WTC11 (cell line): ENCODE data around the gene ZNF521. TPM values are rescaled to one million over a fixed set of nuclear protein-coding genes. Genes with fewer than 3 reads are reported as not detected.

Experiments
- ATAC-seq: fragments of 200-7000 bp; cut with Tn5 transposase; 2 replicates; pipeline ENCODE4 v1.10.0; 2021; ENCODE audit warnings: mild to moderate bottlenecking, moderate library complexity
- CTCF ChIA-PET: fragments of 300-600 bp; sonication (Branson Sonifier 250); formaldehyde crosslinking; loops from one replicate; lab custom pipeline; 2021; ENCODE audit warnings: antibody characterized with exemption; lab: Charles Lee
- POLR2A ChIA-PET: fragments of 350-600 bp; sonication (Branson Sonifier 250); formaldehyde crosslinking; loops from one replicate; lab custom pipeline; 2021; ENCODE audit warnings: antibody characterized with exemption; lab: Charles Lee
- DNase-seq: peaks from one replicate; pipeline ENCODE4 v3.0.0; 2021; ENCODE audit warnings: low spot score
- H3K27ac Mint-ChIP-seq: 2 replicates; pipeline ENCODE4 v1.8.0; 2021; ENCODE audit warnings: mixed read lengths
- H3K27me3 Mint-ChIP-seq: 2 replicates; pipeline ENCODE4 v1.8.0; 2021; ENCODE audit warnings: low read depth, mild to moderate bottlenecking, moderate library complexity, mixed read lengths
- H3K36me3 Mint-ChIP-seq: 2 replicates; pipeline ENCODE4 v1.8.0; 2021; ENCODE audit warnings: mixed read lengths
- H3K4me1 Mint-ChIP-seq: 2 replicates; pipeline ENCODE4 v1.8.0; 2022; ENCODE audit warnings: mixed read lengths
- H3K4me3 Mint-ChIP-seq: 2 replicates; pipeline ENCODE4 v1.8.0; 2021; ENCODE audit warnings: mild to moderate bottlenecking, moderate library complexity, mixed read lengths
- H3K9me3 Mint-ChIP-seq: 2 replicates; pipeline ENCODE4 v1.8.0; 2021; ENCODE audit warnings: mixed read lengths
- ATF1 ChIP-seq: sonication (generic); formaldehyde crosslinking; IDR thresholded peaks from 2 replicates; pipeline ENCODE4 v1.8.1; 2023; ENCODE audit warnings: mild to moderate bottlenecking, moderate library complexity, missing genetic modification reagents
- CREM ChIP-seq: sonication (generic); formaldehyde crosslinking; IDR thresholded peaks from 2 replicates; pipeline ENCODE4 v1.8.1; 2022; ENCODE audit warnings: mild to moderate bottlenecking, missing genetic modification reagents, moderate library complexity
- ESRRA ChIP-seq: sonication (generic); formaldehyde crosslinking; IDR thresholded peaks from 2 replicates; pipeline ENCODE4 v1.8.1; 2022; ENCODE audit warnings: mild to moderate bottlenecking, missing genetic modification reagents, borderline replicate concordance
- GTF2I ChIP-seq: fragments of 250-450 bp; sonication (Bioruptor Pico); conservative IDR thresholded peaks from 2 replicates; pipeline ENCODE4 v1.4.0; 2021; ENCODE audit warnings: mild to moderate bottlenecking
- NFATC4 ChIP-seq: fragments of 250-450 bp; sonication (Bioruptor Pico); IDR thresholded peaks from 2 replicates; pipeline ENCODE4 v1.9.0; 2021; ENCODE audit warnings: mild to moderate bottlenecking
- NFE2L1 ChIP-seq: sonication (generic); formaldehyde crosslinking; IDR thresholded peaks from 2 replicates; pipeline ENCODE4 v1.8.1; 2023; ENCODE audit warnings: missing genetic modification reagents
- SMAD3 ChIP-seq: sonication (generic); formaldehyde crosslinking; IDR thresholded peaks from 2 replicates; pipeline ENCODE4 v1.8.0; 2022; ENCODE audit warnings: missing genetic modification reagents, mild to moderate bottlenecking, borderline replicate concordance
- TCF7 ChIP-seq: sonication (generic); formaldehyde crosslinking; IDR thresholded peaks from 2 replicates; pipeline ENCODE4 v1.8.0; 2022; ENCODE audit warnings: mild to moderate bottlenecking, low read depth, missing genetic modification reagents, moderate library complexity
- ZBTB21 ChIP-seq: sonication (generic); formaldehyde crosslinking; IDR thresholded peaks from 2 replicates; pipeline ENCODE4 v1.8.1; 2023; ENCODE audit warnings: mild to moderate bottlenecking, missing genetic modification reagents, borderline replicate concordance
- ZNF416 ChIP-seq: fragments of 250-450 bp; sonication (Bioruptor Pico); IDR thresholded peaks from 2 replicates; pipeline ENCODE4 v1.9.0; 2021; ENCODE audit warnings: mild to moderate bottlenecking, inconsistent platforms
- total RNA-seq: library from RNA; stranded (reverse); gene quantifications from 3 replicates; pipeline ENCODE4 v1.2.3, GENCODE V29; 2021
- TF ChIP-seq, protein P1 (sequence below): sonication (generic); formaldehyde crosslinking; IDR thresholded peaks from 2 replicates; pipeline ENCODE4 v1.8.1; 2023; ENCODE audit warnings: mild to moderate bottlenecking, missing genetic modification reagents, moderate library complexity
- TF ChIP-seq, protein P2 (sequence below): sonication (generic); formaldehyde crosslinking; IDR thresholded peaks from 2 replicates; pipeline ENCODE4 v1.8.1; 2022; ENCODE audit warnings: mild to moderate bottlenecking, moderate library complexity, missing genetic modification reagents
- TF ChIP-seq, protein P3 (sequence below): sonication (generic); formaldehyde crosslinking; IDR thresholded peaks from 2 replicates; pipeline ENCODE4 v1.8.1; 2023; ENCODE audit warnings: mild to moderate bottlenecking, missing genetic modification reagents
- TF ChIP-seq, protein P4 (sequence below): sonication (generic); formaldehyde crosslinking; IDR thresholded peaks from 2 replicates; pipeline ENCODE4 v1.8.1; 2022; ENCODE audit warnings: mild to moderate bottlenecking, missing genetic modification reagents, moderate library complexity, borderline replicate concordance
- TF ChIP-seq, protein P5 (sequence below): sonication (generic); formaldehyde crosslinking; IDR thresholded peaks from 2 replicates; pipeline ENCODE4 v1.8.1; 2023; ENCODE audit warnings: mild to moderate bottlenecking, missing genetic modification reagents, moderate library complexity
- TF ChIP-seq, protein P6 (sequence below): sonication (generic); formaldehyde crosslinking; IDR thresholded peaks from 2 replicates; pipeline ENCODE4 v1.8.1; 2023; ENCODE audit warnings: mild to moderate bottlenecking, moderate library complexity, missing genetic modification reagents
- TF ChIP-seq, protein P7 (sequence below): sonication (generic); formaldehyde crosslinking; IDR thresholded peaks from 2 replicates; pipeline ENCODE4 v1.8.1; 2023; ENCODE audit warnings: mild to moderate bottlenecking, missing genetic modification reagents

The ZNF521 gene
- total RNA-seq, 1 experiment from 2014 or later, result 15.3 TPM

DNA sequence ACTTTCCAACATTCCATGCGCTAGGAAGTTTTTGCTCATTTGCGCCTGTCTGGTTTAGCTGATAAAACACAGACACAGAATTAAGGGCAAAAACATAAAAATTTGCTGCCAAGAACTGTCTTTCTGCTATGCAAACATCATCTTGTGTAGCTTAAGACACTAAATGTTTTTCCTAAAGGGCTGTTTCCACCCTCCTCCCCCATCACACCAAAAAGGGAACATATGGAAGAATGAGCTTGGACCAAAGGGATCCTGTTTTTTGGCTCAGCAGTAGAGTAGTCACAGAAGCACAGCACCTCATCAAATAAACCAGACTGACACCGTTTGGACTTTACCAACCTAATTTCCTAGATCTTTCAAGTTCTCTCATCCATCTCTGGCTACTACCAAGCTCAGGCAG, 210.1 kb downstream of the ZNF521 start (continued):
- TF ChIP-seq, protein P1, sequence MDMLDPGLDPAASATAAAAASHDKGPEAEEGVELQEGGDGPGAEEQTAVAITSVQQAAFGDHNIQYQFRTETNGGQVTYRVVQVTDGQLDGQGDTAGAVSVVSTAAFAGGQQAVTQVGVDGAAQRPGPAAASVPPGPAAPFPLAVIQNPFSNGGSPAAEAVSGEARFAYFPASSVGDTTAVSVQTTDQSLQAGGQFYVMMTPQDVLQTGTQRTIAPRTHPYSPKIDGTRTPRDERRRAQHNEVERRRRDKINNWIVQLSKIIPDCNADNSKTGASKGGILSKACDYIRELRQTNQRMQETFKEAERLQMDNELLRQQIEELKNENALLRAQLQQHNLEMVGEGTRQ, result no peak

DNA sequence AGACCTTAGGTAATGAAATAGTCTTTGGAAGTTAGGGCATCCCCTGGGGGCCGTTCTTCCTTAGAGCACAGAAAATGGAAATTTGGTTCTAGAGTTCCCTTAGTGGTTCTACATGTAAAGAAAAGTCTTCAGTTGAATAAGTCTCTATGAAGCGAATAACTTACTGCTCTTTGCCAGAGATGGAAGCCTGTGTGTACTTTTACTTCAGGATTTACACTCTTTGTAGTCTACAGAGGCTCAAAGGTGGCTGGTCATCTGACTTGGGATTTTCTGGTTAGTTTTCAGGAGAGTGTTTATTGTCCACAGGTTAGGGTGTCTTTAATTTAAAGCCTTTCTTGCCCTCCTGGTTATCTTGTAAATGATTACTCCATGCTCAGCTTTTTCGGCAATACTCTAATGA, 210.6 kb downstream of the ZNF521 start:
- DNase-seq, result no peak
- Mint-ChIP-seq H3K4me1 (peaks cover 10% of the 10 kb centered on the region; the same call in 1 of the 2 replicates), H3K27me3 (no peaks in the 10 kb centered on the region), H3K4me3 (no peak overlapping the region), H3K9me3 (no peaks in the 10 kb centered on the region), H3K27ac (no peak overlapping the region), H3K36me3 (no peaks in the 10 kb centered on the region)
- no peak; the same call in 1 of the 2 replicates for ATAC-seq
- no peak for TF ChIP-seq CREM (CRISPR knock-in tag)
- TF ChIP-seq, protein P2, sequence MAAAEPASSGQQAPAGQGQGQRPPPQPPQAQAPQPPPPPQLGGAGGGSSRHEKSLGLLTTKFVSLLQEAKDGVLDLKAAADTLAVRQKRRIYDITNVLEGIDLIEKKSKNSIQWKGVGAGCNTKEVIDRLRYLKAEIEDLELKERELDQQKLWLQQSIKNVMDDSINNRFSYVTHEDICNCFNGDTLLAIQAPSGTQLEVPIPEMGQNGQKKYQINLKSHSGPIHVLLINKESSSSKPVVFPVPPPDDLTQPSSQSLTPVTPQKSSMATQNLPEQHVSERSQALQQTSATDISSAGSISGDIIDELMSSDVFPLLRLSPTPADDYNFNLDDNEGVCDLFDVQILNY (CRISPR knock-in tag), result no peak
- TF ChIP-seq ZBTB21 (CRISPR knock-in tag), result no peak
- TF ChIP-seq, protein P3, sequence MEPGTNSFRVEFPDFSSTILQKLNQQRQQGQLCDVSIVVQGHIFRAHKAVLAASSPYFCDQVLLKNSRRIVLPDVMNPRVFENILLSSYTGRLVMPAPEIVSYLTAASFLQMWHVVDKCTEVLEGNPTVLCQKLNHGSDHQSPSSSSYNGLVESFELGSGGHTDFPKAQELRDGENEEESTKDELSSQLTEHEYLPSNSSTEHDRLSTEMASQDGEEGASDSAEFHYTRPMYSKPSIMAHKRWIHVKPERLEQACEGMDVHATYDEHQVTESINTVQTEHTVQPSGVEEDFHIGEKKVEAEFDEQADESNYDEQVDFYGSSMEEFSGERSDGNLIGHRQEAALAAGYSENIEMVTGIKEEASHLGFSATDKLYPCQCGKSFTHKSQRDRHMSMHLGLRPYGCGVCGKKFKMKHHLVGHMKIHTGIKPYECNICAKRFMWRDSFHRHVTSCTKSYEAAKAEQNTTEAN (CRISPR knock-in tag), result no peak
- no peak for TF ChIP-seq ZNF416 (CRISPR knock-in tag)
- TF ChIP-seq SMAD3 (CRISPR knock-in tag), result no peak
- TF ChIP-seq GTF2I, result no peak
- TF ChIP-seq, protein P4, sequence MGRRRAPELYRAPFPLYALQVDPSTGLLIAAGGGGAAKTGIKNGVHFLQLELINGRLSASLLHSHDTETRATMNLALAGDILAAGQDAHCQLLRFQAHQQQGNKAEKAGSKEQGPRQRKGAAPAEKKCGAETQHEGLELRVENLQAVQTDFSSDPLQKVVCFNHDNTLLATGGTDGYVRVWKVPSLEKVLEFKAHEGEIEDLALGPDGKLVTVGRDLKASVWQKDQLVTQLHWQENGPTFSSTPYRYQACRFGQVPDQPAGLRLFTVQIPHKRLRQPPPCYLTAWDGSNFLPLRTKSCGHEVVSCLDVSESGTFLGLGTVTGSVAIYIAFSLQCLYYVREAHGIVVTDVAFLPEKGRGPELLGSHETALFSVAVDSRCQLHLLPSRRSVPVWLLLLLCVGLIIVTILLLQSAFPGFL (CRISPR knock-in tag), result no peak
- TF ChIP-seq NFE2L1 (CRISPR knock-in tag), result no peak
- TF ChIP-seq ESRRA, result no peak
- no peak for TF ChIP-seq NFATC4 (CRISPR knock-in tag)
- TF ChIP-seq ATF1 (CRISPR knock-in tag), result no peak
- TF ChIP-seq, protein P5, sequence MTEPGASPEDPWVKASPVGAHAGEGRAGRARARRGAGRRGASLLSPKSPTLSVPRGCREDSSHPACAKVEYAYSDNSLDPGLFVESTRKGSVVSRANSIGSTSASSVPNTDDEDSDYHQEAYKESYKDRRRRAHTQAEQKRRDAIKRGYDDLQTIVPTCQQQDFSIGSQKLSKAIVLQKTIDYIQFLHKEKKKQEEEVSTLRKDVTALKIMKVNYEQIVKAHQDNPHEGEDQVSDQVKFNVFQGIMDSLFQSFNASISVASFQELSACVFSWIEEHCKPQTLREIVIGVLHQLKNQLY (CRISPR knock-in tag), result no peak
- TF ChIP-seq TCF7 (CRISPR knock-in tag), result no peak
- TF ChIP-seq, protein P6, sequence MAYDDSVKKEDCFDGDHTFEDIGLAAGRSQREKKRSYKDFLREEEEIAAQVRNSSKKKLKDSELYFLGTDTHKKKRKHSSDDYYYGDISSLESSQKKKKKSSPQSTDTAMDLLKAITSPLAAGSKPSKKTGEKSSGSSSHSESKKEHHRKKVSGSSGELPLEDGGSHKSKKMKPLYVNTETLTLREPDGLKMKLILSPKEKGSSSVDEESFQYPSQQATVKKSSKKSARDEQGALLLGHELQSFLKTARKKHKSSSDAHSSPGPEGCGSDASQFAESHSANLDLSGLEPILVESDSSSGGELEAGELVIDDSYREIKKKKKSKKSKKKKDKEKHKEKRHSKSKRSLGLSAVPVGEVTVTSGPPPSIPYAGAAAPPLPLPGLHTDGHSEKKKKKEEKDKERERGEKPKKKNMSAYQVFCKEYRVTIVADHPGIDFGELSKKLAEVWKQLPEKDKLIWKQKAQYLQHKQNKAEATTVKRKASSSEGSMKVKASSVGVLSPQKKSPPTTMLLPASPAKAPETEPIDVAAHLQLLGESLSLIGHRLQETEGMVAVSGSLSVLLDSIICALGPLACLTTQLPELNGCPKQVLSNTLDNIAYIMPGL, result no peak
- TF ChIP-seq, protein P7, sequence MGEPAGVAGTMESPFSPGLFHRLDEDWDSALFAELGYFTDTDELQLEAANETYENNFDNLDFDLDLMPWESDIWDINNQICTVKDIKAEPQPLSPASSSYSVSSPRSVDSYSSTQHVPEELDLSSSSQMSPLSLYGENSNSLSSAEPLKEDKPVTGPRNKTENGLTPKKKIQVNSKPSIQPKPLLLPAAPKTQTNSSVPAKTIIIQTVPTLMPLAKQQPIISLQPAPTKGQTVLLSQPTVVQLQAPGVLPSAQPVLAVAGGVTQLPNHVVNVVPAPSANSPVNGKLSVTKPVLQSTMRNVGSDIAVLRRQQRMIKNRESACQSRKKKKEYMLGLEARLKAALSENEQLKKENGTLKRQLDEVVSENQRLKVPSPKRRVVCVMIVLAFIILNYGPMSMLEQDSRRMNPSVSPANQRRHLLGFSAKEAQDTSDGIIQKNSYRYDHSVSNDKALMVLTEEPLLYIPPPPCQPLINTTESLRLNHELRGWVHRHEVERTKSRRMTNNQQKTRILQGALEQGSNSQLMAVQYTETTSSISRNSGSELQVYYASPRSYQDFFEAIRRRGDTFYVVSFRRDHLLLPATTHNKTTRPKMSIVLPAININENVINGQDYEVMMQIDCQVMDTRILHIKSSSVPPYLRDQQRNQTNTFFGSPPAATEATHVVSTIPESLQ (CRISPR knock-in tag), result no peak
- CTCF ChIA-PET, result no interaction called here
- POLR2A ChIA-PET, result no interaction called here
